H9 (cell line): ENCODE results near the gene UBQLN4. TPM values are rescaled to one million over a fixed set of nuclear protein-coding genes. Genes with fewer than 3 reads are reported as not detected.

ENCODE experiments used
- DNase-seq: peaks from one replicate; pipeline ENCODE4 v3.0.0-alpha.2; 2017
- H2AFZ ChIP-seq: one replicate; pipeline ENCODE4 v1.6.1; 2013; ENCODE audit warnings: mild to moderate bottlenecking, low read length, control low read depth, moderate library complexity
- H2AK5ac ChIP-seq: 2 replicates; pipeline ENCODE4 v1.6.1; 2013; ENCODE audit warnings: low read length, control low read depth, mixed read lengths; ENCODE audit not compliant: insufficient read length
- H2BK120ac ChIP-seq: one replicate; pipeline ENCODE4 v1.6.1; 2013; ENCODE audit warnings: low read depth, mild to moderate bottlenecking, low read length, control low read depth, inconsistent platforms; ENCODE audit not compliant: poor library complexity, severe bottlenecking
- H2BK12ac ChIP-seq: 2 replicates; pipeline ENCODE4 v1.6.1; 2013; ENCODE audit warnings: low read length, control low read depth, mixed read lengths, low read depth; ENCODE audit not compliant: insufficient read length
- H2BK15ac ChIP-seq: 2 replicates; pipeline ENCODE4 v1.6.1; 2013; ENCODE audit warnings: low read depth, low read length, control low read depth
- H2BK20ac ChIP-seq: one replicate; pipeline ENCODE4 v1.6.1; 2013; ENCODE audit warnings: low read depth, mild to moderate bottlenecking, low read length, control low read depth, inconsistent platforms; ENCODE audit not compliant: poor library complexity, severe bottlenecking
- H2BK5ac ChIP-seq: 2 replicates; pipeline ENCODE4 v1.6.1; 2013; ENCODE audit warnings: low read length, control low read depth, mixed read lengths; ENCODE audit not compliant: insufficient read length
- H3K14ac ChIP-seq: 2 replicates; pipeline ENCODE4 v1.6.1; 2013; ENCODE audit warnings: low read length, control low read depth; ENCODE audit not compliant: insufficient read depth
- H3K18ac ChIP-seq: 2 replicates; pipeline ENCODE4 v1.6.1; 2013; ENCODE audit warnings: low read depth, mild to moderate bottlenecking, mixed read lengths, low read length, control low read depth; ENCODE audit not compliant: insufficient read length
- H3K23ac ChIP-seq: 2 replicates; pipeline ENCODE4 v1.6.1; 2013; ENCODE audit warnings: low read length, control low read depth, mixed read lengths, low read depth; ENCODE audit not compliant: insufficient read length
- H3K23me2 ChIP-seq: 2 replicates; pipeline ENCODE4 v1.6.1; 2013; ENCODE audit warnings: low read depth, mild to moderate bottlenecking, mixed read lengths, low read length, control low read depth; ENCODE audit not compliant: insufficient read length, poor library complexity, severe bottlenecking
- H3K27ac ChIP-seq: 2 replicates; pipeline ENCODE4 v1.5.1; 2013; ENCODE audit warnings: low read length, control low read depth, mixed read lengths, low read depth; ENCODE audit not compliant: insufficient read length
- H3K27me3 ChIP-seq: 2 replicates; pipeline ENCODE4 v1.6.1; 2013; ENCODE audit warnings: low read length, control low read depth, inconsistent platforms; ENCODE audit not compliant: insufficient read depth
- H3K4ac ChIP-seq: 2 replicates; pipeline ENCODE4 v1.6.1; 2013; ENCODE audit warnings: low read depth, mild to moderate bottlenecking, control low read depth, inconsistent platforms, low read length, moderate library complexity
- H3K4me1 ChIP-seq: 2 replicates; pipeline ENCODE4 v1.6.1; 2013; ENCODE audit warnings: low read length, control low read depth, inconsistent platforms; ENCODE audit not compliant: insufficient read depth
- H3K4me2 ChIP-seq: 2 replicates; pipeline ENCODE4 v1.6.1; 2013; ENCODE audit warnings: low read length, control low read depth, mixed read lengths; ENCODE audit not compliant: insufficient read length, insufficient read depth
- H3K56ac ChIP-seq: 2 replicates; pipeline ENCODE4 v1.6.1; 2013; ENCODE audit warnings: low read depth, mild to moderate bottlenecking, mixed read lengths, low read length, control low read depth; ENCODE audit not compliant: insufficient read length
- H3K79me1 ChIP-seq: 2 replicates; pipeline ENCODE4 v1.6.1; 2013; ENCODE audit warnings: low read depth, mild to moderate bottlenecking, moderate library complexity, low read length, control low read depth, inconsistent platforms; ENCODE audit not compliant: insufficient read depth, poor library complexity, severe bottlenecking
- H3K79me2 ChIP-seq: 2 replicates; pipeline ENCODE4 v1.6.1; 2013; ENCODE audit warnings: low read length, control low read depth, inconsistent platforms; ENCODE audit not compliant: insufficient read depth
- H3K9ac ChIP-seq: 2 replicates; pipeline ENCODE4 v1.6.1; 2013; ENCODE audit warnings: low read length, control low read depth, mixed read lengths; ENCODE audit not compliant: insufficient read length; ENCODE audit errors: extremely low read depth
- H3K9me3 ChIP-seq: one replicate; pipeline ENCODE4 v1.6.1; 2013; ENCODE audit warnings: low read depth, low read length, inconsistent platforms; ENCODE audit not compliant: control insufficient read depth
- H3T11ph ChIP-seq: one replicate; pipeline ENCODE4 v1.6.1; 2013; ENCODE audit warnings: mild to moderate bottlenecking, low read length, control low read depth, inconsistent platforms
- H4K20me1 ChIP-seq: one replicate; pipeline ENCODE4 v1.6.1; 2013; ENCODE audit not compliant: control insufficient read depth, insufficient read length, insufficient read depth
- H4K5ac ChIP-seq: 2 replicates; pipeline ENCODE4 v1.6.1; 2013; ENCODE audit warnings: low read depth, mild to moderate bottlenecking, mixed read lengths, low read length, control low read depth; ENCODE audit not compliant: insufficient read length
- H4K8ac ChIP-seq: replicated peaks from 2 replicates; pipeline ENCODE4 v1.6.1; 2013; ENCODE audit warnings: low read length, control low read depth, mixed read lengths, low read depth; ENCODE audit not compliant: insufficient read length
- H4K91ac ChIP-seq: 2 replicates; pipeline ENCODE4 v1.6.1; 2013; ENCODE audit warnings: low read depth, mild to moderate bottlenecking, moderate library complexity, mixed read lengths, low read length, control low read depth; ENCODE audit not compliant: insufficient read length
- H3K27ac Mint-ChIP-seq, 3 experiments: 2 replicates in 2 of 3; 3 replicates in 1 of 3; pipeline ENCODE4 v1.8.0; 2020 to 2021; ENCODE audit warnings: mixed read lengths in 3 of 3, mild to moderate bottlenecking in 1 of 3, moderate library complexity in 1 of 3
- H3K27me3 Mint-ChIP-seq: 2 replicates; pipeline ENCODE4 v1.8.0; 2021; ENCODE audit warnings: low read depth, mild to moderate bottlenecking, moderate library complexity, mixed read lengths
- H3K36me3 Mint-ChIP-seq, 3 experiments: 2 replicates in 2 of 3; 3 replicates in 1 of 3; pipeline ENCODE4 v1.8.0; 2020 to 2021; ENCODE audit warnings: low read depth in 3 of 3, mixed read lengths in 3 of 3; ENCODE audit not compliant: insufficient read depth in 1 of 3
- H3K4me1 Mint-ChIP-seq, 2 experiments: 2 replicates each; pipeline ENCODE4 v1.8.0; 2020; ENCODE audit warnings: mixed read lengths in 2 of 2
- H3K4me3 Mint-ChIP-seq, 2 experiments: 2 replicates in 1 of 2; 3 replicates in 1 of 2; pipeline ENCODE4 v1.8.0; 2020 to 2021; ENCODE audit warnings: mild to moderate bottlenecking in 2 of 2, mixed read lengths in 2 of 2, moderate library complexity in 1 of 2
- H3K9me3 Mint-ChIP-seq, 2 experiments: 2 replicates in 1 of 2; 3 replicates in 1 of 2; pipeline ENCODE4 v1.8.0; 2020; ENCODE audit warnings: mild to moderate bottlenecking in 2 of 2, mixed read lengths in 2 of 2, moderate library complexity in 1 of 2
- WGBS: extraction: QIAGEN DNeasy Blood & Tissue Kit; methylation state at CpG from one replicate; pipeline ENCODE4 v1.1.7; 2013; ENCODE audit warnings: missing lambda C conversion rate, low lambda C conversion rate, mixed read lengths; ENCODE audit not compliant: insufficient read length; ENCODE audit errors: extremely low coverage; 5-methylcytosine and 5-hydroxymethylcytosine counted together
- total RNA-seq: library from RNA; stranded (reverse); gene quantifications from 2 replicates; pipeline ENCODE4 v1.2.1, GENCODE V29; 2021
- TF ChIP-seq, protein P1 (sequence below): fragments of 200-600 bp; sonication (generic); conservative IDR thresholded peaks from 3 replicates; pipeline ENCODE4 v1.8.0; 2021; ENCODE audit warnings: antibody characterized with exemption, mild to moderate bottlenecking

Gene UBQLN4
- total RNA-seq, 1 experiment from 2014 or later = 49.4 TPM

DNA sequence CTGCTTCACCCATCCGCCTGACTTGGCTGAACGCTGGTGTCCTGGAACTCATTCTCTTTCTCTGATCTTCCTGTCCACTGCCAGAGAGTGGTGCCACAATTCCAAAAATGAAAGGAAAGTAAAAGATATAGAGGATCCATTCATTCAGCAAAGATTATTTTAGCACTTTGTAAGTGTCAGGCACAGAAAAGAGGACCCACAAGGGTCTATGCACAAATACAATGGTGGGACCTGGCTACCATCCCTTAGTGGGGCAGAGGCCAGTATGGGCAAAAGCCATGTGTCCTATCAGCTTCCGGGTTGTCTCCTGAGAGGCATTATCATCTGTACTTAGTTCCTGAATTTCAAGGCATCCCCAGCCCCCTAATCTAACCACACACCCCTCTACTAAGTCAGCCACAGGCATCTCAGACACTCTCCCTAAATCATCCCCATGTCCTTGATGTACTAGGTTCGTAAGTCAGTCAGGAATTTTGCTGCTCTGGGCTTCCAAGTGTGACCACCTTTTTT lies 51.9 kb downstream of the UBQLN4 start:
- TF ChIP-seq, protein P1, sequence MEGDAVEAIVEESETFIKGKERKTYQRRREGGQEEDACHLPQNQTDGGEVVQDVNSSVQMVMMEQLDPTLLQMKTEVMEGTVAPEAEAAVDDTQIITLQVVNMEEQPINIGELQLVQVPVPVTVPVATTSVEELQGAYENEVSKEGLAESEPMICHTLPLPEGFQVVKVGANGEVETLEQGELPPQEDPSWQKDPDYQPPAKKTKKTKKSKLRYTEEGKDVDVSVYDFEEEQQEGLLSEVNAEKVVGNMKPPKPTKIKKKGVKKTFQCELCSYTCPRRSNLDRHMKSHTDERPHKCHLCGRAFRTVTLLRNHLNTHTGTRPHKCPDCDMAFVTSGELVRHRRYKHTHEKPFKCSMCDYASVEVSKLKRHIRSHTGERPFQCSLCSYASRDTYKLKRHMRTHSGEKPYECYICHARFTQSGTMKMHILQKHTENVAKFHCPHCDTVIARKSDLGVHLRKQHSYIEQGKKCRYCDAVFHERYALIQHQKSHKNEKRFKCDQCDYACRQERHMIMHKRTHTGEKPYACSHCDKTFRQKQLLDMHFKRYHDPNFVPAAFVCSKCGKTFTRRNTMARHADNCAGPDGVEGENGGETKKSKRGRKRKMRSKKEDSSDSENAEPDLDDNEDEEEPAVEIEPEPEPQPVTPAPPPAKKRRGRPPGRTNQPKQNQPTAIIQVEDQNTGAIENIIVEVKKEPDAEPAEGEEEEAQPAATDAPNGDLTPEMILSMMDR = no peak
- Histone ChIP-seq H4K20me1 (no peaks in the 10 kb centered on the region), H3K4me2 (no peak overlapping the region), H3K23me2 (no peaks in the 10 kb centered on the region), H3K4me1 (no peaks in the 10 kb centered on the region), H3K4ac (no peak overlapping the region), H3K18ac (no peak overlapping the region), H2AFZ (no peak overlapping the region), H2BK5ac (no peak overlapping the region), H2BK12ac (no peak overlapping the region), H2BK120ac (no peak overlapping the region), H3K9me3 (no peaks in the 10 kb centered on the region), H4K91ac (no peak overlapping the region), H3K9ac (no peak overlapping the region), H4K5ac (no peak overlapping the region), H3K23ac (no peak overlapping the region), H3K79me2 (no peaks in the 10 kb centered on the region), H2BK20ac (no peak overlapping the region), H3K27ac (no peak overlapping the region), H2AK5ac (no peak overlapping the region), H4K8ac (no peak overlapping the region), H3K14ac (no peak overlapping the region), H3K56ac (no peak overlapping the region), H2BK15ac (no peak overlapping the region), H3T11ph (no peak overlapping the region), H3K79me1 (no peaks in the 10 kb centered on the region), H3K27me3 (no peaks in the 10 kb centered on the region)
- H3K27me3 Mint-ChIP-seq = peaks cover 2% of the 10 kb centered on the region; the same call in 1 of the 2 replicates
- no peaks in the 10 kb centered on the region for H3K9me3 Mint-ChIP-seq
- no CpG with 5 or more reads among the region's 4 CpGs for WGBS
- H3K4me1 Mint-ChIP-seq = peaks cover 8 to 9% of the 10 kb centered on the region in 2 experiments
- peaks cover 0 to 2% (median 0%) of the 10 kb centered on the region in 3 experiments; a peak in 2 of 7 replicates for H3K36me3 Mint-ChIP-seq
- H3K27ac Mint-ChIP-seq = no peak overlapping the region; a peak in 1 of 7 replicates
- no peak overlapping the region for H3K4me3 Mint-ChIP-seq
- DNase-seq = no peak
